ENCODE data around the gene TNNI2.

- TF ChIP-seq, protein P1, sequence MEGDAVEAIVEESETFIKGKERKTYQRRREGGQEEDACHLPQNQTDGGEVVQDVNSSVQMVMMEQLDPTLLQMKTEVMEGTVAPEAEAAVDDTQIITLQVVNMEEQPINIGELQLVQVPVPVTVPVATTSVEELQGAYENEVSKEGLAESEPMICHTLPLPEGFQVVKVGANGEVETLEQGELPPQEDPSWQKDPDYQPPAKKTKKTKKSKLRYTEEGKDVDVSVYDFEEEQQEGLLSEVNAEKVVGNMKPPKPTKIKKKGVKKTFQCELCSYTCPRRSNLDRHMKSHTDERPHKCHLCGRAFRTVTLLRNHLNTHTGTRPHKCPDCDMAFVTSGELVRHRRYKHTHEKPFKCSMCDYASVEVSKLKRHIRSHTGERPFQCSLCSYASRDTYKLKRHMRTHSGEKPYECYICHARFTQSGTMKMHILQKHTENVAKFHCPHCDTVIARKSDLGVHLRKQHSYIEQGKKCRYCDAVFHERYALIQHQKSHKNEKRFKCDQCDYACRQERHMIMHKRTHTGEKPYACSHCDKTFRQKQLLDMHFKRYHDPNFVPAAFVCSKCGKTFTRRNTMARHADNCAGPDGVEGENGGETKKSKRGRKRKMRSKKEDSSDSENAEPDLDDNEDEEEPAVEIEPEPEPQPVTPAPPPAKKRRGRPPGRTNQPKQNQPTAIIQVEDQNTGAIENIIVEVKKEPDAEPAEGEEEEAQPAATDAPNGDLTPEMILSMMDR (IDR thresholded peaks at IDR 0.05; ENCODE audit: extremely low read depth in 1 of 2, insufficient read depth in 1 of 2, low read depth in 1 of 2, low read length in 2 of 2), result no peak
- TF ChIP-seq JUN (IDR thresholded peaks at IDR 0.05; ENCODE audit: borderline replicate concordance, insufficient read depth, insufficient read length, low read depth) (no peak), POLR2A (IDR thresholded peaks at IDR 0.05; ENCODE audit: low read depth, low read length) (no peak), EZH2 (IDR thresholded peaks at IDR 0.05; ENCODE audit: borderline replicate concordance, low read depth, low read length, severe bottlenecking) (no peak), POLR2AphosphoS5 (IDR thresholded peaks at IDR 0.05; ENCODE audit: insufficient read depth, low read depth, low read length) (no peak), MYC (IDR thresholded peaks at IDR 0.05; ENCODE audit: low read depth, low read length) (no peak), MAX (IDR thresholded peaks at IDR 0.05; ENCODE audit: insufficient read depth, insufficient read length) (no peak), FOS (IDR thresholded peaks at IDR 0.05; ENCODE audit: borderline replicate concordance, insufficient read depth, low read length) (no peak), GATA2 (IDR thresholded peaks at IDR 0.05; ENCODE audit: insufficient read depth, insufficient read length, low read depth, low read length) (no peak)
Observed at GRCh38 chr11:1869427-1870325, 30.9 kb downstream of the TNNI2 start.
